ENCODE data around the gene COL6A5. TPM values are rescaled to one million over a fixed set of nuclear protein-coding genes. Genes with fewer than 3 reads are reported as not detected.
A peak's percentile ranks its signal among the peaks of the same experiment; 100 is the strongest.

Gene COL6A5
- total and polyA plus RNA-seq, 9 of the 15 experiments (the other 6 are each of a cell fraction or from before 2014, with no cell fraction given): 1.5 to 9.7 (median 5.6) TPM

GRCh38 chr3:130383424-130383823 is 38.0 kb downstream of the COL6A5 start (continued):
- no peak for TF ChIP-seq ZNF589 (CRISPR knock-in tag; IDR thresholded peaks at IDR 0.05; ENCODE audit: low read depth)
- no peak for TF ChIP-seq SUPT5H (IDR thresholded peaks at IDR 0.05)
- TF ChIP-seq PBX2 (CRISPR knock-in tag; IDR thresholded peaks at IDR 0.05; ENCODE audit: low read depth): no peak
- TF ChIP-seq PBX2 (tag; conservative IDR thresholded peaks at IDR 0.05; ENCODE audit: low read depth): peak; percentile 80
- 0 out of 2 replicates have a peak, but pooled peaks have one; percentile 36 for TF ChIP-seq TAL1 (IDR thresholded peaks at IDR 0.05)
- TF ChIP-seq PCBP1 (IDR thresholded peaks at IDR 0.05; ENCODE audit: low read depth, low read length, poor library complexity, severe bottlenecking): no peak
- TF ChIP-seq FOS (IDR thresholded peaks at IDR 0.05; ENCODE audit: extremely low read depth, insufficient read length): no peak
- TF ChIP-seq MEIS2 (IDR thresholded peaks at IDR 0.05; ENCODE audit: partially characterized antibody): peak; percentile 97
- TF ChIP-seq ZFPM2 (CRISPR knock-in tag; IDR thresholded peaks at IDR 0.05): no peak
- no peak for TF ChIP-seq ZNF184 (CRISPR knock-in tag; IDR thresholded peaks at IDR 0.05)
- TF ChIP-seq NFIC (IDR thresholded peaks at IDR 0.05): peak; percentile 20; the same call in 1 of the 2 replicates
- TF ChIP-seq ZBTB49 (CRISPR knock-in tag; IDR thresholded peaks at IDR 0.05; ENCODE audit: borderline replicate concordance): no peak
- TF ChIP-seq NCOA4 (IDR thresholded peaks at IDR 0.05; ENCODE audit: partially characterized antibody): no peak
- peak in 1 of 2 experiments; percentile 42; a peak in 1 of 4 replicates for TF ChIP-seq TBL1XR1 (IDR thresholded peaks at IDR 0.05; ENCODE audit: low read length in 2 of 2)
- TF ChIP-seq GTF3C2 (IDR thresholded peaks at IDR 0.05; ENCODE audit: borderline replicate concordance, extremely low read depth, insufficient read length): no peak
- no peak for TF ChIP-seq CHD4 (IDR thresholded peaks at IDR 0.05; ENCODE audit: insufficient read depth, insufficient replicate concordance, low read depth, low read length, poor library complexity, severe bottlenecking)
- TF ChIP-seq DPF2 (IDR thresholded peaks at IDR 0.05): peak; percentile 59
- TF ChIP-seq CBFA2T2 (conservative IDR thresholded peaks at IDR 0.05): peak; percentile 50
- no peak for TF ChIP-seq ZNF280B (CRISPR knock-in tag; IDR thresholded peaks at IDR 0.05)
- no peak for TF ChIP-seq SMAD2 (IDR thresholded peaks at IDR 0.05; ENCODE audit: low read depth, low read length)
- TF ChIP-seq TSC22D4 (tag; IDR thresholded peaks at IDR 0.05): no peak

All from K562 (cell line).